Measurements from ENCODE around the gene NOTUM. TPM values are rescaled to one million over a fixed set of nuclear protein-coding genes. Genes with fewer than 3 reads are reported as not detected.

Gene NOTUM
- total and polyA plus RNA-seq, 2 donors (not counting 3 experiments of a cell fraction or from before 2014, with no cell fraction given), result not detected

DNA sequence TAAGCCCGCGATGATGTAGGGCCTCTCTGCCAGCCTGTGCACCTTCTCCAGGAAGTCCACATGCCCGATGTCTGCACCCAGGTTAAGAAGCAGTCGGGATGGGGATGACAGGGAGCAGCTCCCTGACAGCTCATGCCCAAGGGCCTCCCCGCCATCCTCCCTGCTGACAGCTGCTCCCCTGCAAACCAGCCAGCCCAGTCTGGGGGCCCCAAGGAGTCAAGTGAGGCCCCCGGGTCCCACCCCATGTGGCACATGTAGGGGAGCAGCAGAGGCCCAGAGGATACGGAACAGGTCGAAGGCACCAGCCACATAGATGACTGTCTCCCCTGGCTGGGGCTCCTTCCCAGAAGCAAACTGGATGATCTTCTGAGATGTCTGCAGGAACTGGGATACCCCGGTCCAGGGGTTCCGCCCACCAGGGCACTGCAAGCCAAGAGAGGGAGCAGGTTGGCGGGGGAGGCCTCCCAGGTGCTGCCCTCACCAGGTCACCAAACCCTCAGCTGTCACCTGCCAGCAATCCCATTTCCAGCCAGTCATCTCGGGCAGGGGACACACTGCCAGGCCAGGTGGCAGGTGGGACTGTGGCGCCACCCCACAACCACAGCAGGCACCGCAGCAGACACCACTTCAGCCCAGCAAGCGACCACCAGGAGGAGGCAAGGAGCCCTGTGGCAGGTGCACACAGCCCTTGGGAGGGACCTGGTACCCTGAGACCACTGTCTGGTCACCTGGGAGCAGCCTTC is 54.3 kb downstream of the NOTUM start:
- H3K27ac ChIP-seq (ENCODE audit: insufficient read depth, low read depth, low read length), result no peak overlapping the region
- no peaks in the 10 kb centered on the region for H3K9me1 ChIP-seq (replicated peaks; ENCODE audit: control insufficient read depth, extremely low read depth, insufficient read depth, low read length)
- intact Hi-C loops (cut with micrococcal nuclease) (no loop called here), dilution Hi-C loops (cut with MboI; ENCODE audit: extremely low pct_ligation_motif_present, low sequenced_read_pairs) (no loop called here)
- BruUV-seq (replicated peaks), result no TSS peak
- H3K4me2 ChIP-seq (ENCODE audit: insufficient read depth, low read length), result no peak overlapping the region
- H3K27me3 ChIP-seq (ENCODE audit: control insufficient read depth in 2 of 2, insufficient read depth in 2 of 2, low read length in 2 of 2), result no peaks in the 10 kb centered on the region
- ChIA-PET CTCF (no interaction called here), POLR2A (no interaction called here)
- FAIRE-seq (no peak), DNase-seq (ENCODE audit: low read depth, low spot score) (no peak)
- H3K36me3 ChIP-seq (ENCODE audit: control insufficient read depth in 2 of 2, extremely low read depth in 1 of 2, insufficient read depth in 2 of 2, low read length in 2 of 2), result peaks cover 0 to 3% of the 10 kb centered on the region in 2 experiments
- TF ChIP-seq GATA2 (IDR thresholded peaks at IDR 0.05; ENCODE audit: insufficient read depth, insufficient read length, low read depth, low read length), result no peak
- TF ChIP-seq JUN (IDR thresholded peaks at IDR 0.05; ENCODE audit: borderline replicate concordance, insufficient read depth, insufficient read length, low read depth), result no peak
- no peak for TF ChIP-seq MYC (IDR thresholded peaks at IDR 0.05; ENCODE audit: low read depth, low read length)
- no peak for TF ChIP-seq FOS (IDR thresholded peaks at IDR 0.05; ENCODE audit: borderline replicate concordance, insufficient read depth, low read length)
- TF ChIP-seq, protein P1, sequence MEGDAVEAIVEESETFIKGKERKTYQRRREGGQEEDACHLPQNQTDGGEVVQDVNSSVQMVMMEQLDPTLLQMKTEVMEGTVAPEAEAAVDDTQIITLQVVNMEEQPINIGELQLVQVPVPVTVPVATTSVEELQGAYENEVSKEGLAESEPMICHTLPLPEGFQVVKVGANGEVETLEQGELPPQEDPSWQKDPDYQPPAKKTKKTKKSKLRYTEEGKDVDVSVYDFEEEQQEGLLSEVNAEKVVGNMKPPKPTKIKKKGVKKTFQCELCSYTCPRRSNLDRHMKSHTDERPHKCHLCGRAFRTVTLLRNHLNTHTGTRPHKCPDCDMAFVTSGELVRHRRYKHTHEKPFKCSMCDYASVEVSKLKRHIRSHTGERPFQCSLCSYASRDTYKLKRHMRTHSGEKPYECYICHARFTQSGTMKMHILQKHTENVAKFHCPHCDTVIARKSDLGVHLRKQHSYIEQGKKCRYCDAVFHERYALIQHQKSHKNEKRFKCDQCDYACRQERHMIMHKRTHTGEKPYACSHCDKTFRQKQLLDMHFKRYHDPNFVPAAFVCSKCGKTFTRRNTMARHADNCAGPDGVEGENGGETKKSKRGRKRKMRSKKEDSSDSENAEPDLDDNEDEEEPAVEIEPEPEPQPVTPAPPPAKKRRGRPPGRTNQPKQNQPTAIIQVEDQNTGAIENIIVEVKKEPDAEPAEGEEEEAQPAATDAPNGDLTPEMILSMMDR (IDR thresholded peaks at IDR 0.05; ENCODE audit: extremely low read depth in 1 of 2, insufficient read depth in 1 of 2, low read depth in 1 of 2, low read length in 2 of 2), result no peak
- TF ChIP-seq EZH2 (IDR thresholded peaks at IDR 0.05; ENCODE audit: borderline replicate concordance, low read depth, low read length, severe bottlenecking), result no peak
- TF ChIP-seq POLR2A (IDR thresholded peaks at IDR 0.05; ENCODE audit: low read depth, low read length), result no peak
- no peak for TF ChIP-seq POLR2AphosphoS5 (IDR thresholded peaks at IDR 0.05; ENCODE audit: insufficient read depth, low read depth, low read length)
- TF ChIP-seq, protein P2, sequence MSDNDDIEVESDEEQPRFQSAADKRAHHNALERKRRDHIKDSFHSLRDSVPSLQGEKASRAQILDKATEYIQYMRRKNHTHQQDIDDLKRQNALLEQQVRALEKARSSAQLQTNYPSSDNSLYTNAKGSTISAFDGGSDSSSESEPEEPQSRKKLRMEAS (IDR thresholded peaks at IDR 0.05; ENCODE audit: insufficient read depth, insufficient read length), result no peak
- H3K79me2 ChIP-seq (ENCODE audit: control insufficient read depth, insufficient read depth, low read length), result no peaks in the 10 kb centered on the region
- no peak overlapping the region for H3K9ac ChIP-seq (replicated peaks; ENCODE audit: extremely low read depth, insufficient read depth, low read length)
- no peak overlapping the region for H3K4me3 ChIP-seq (replicated peaks in 1 of 3; ENCODE audit: insufficient read depth in 1 of 3, low read depth in 1 of 3, low read length in 3 of 3)
- H3K9me3 ChIP-seq (replicated peaks; ENCODE audit: control insufficient read depth, insufficient read depth, low read length), result no peaks in the 10 kb centered on the region
- H2AFZ ChIP-seq (ENCODE audit: low read depth, low read length), result no peak overlapping the region
- H4K20me1 ChIP-seq (replicated peaks; ENCODE audit: control insufficient read depth, extremely low read depth, insufficient read depth, low read length), result no peaks in the 10 kb centered on the region
- peaks cover 8% of the 10 kb centered on the region for H3K4me1 ChIP-seq (ENCODE audit: control insufficient read depth, extremely low read depth, insufficient read depth, low read length)

All from endothelial cell of umbilical vein (primary cell).